Measurements from ENCODE around the gene ASF1A.
"Not testable (repeated sequence)": the region's sequence is repeated elsewhere in the genome, so short reads cannot be mapped to it uniquely, and the experiment has no call there.

The ASF1A gene

GRCh38 chr6:118893807-118894424 lies at the start of gene ASF1A:
ASF1A (plus strand) TSS chr6:118894152; CDS start chr6:118894414, 262 bp downstream.
- DNase-seq (ENCODE audit: extremely low read depth in 1 of 2, low read depth in 1 of 2) = peak; percentile 90 to 93

- DNase-seq (ENCODE audit: extremely low read depth in 1 of 2, low read depth in 1 of 2) = no peak
Measured at GRCh38 chr6:118844915-118845314, 49.0 kb upstream of the ASF1A start.

DNA sequence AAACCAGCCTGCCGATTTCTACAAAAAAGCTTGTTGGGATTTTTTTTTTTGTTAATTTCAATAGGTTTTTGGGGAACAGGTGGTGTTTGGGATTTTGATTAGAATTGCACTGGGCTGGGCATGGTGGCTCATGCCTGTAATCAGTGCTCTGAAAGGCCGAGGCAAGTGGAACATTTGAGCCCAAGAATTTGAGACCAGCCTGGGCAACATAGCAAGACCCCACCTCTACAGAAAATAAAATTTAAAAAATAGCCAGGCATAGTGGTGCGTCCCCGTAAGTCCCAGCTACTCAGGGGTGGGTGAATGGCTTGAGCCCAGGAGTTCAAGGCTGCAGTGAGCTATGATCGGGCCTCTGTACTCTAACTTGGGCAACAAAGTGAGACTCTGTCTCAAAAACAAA lies 40.5 kb upstream of the ASF1A start:
- DNase-seq (ENCODE audit: extremely low read depth in 1 of 2, low read depth in 1 of 2) = no peak

GRCh38 chr6:118856301-118856700 lies 37.7 kb upstream of the ASF1A start:
- DNase-seq (ENCODE audit: extremely low read depth in 1 of 2, low read depth in 1 of 2) = no peak

- DNase-seq (ENCODE audit: extremely low read depth in 1 of 2, low read depth in 1 of 2) = no peak
Measured at GRCh38 chr6:118859517-118860064, 34.4 kb upstream of the ASF1A start.

GRCh38 chr6:118860363-118860762 lies 33.6 kb upstream of the ASF1A start:
- DNase-seq (ENCODE audit: extremely low read depth in 1 of 2, low read depth in 1 of 2) = no peak

GRCh38 chr6:118860880-118861279 lies 33.1 kb upstream of the ASF1A start:
- no peak for DNase-seq (ENCODE audit: extremely low read depth in 1 of 2, low read depth in 1 of 2)

DNA sequence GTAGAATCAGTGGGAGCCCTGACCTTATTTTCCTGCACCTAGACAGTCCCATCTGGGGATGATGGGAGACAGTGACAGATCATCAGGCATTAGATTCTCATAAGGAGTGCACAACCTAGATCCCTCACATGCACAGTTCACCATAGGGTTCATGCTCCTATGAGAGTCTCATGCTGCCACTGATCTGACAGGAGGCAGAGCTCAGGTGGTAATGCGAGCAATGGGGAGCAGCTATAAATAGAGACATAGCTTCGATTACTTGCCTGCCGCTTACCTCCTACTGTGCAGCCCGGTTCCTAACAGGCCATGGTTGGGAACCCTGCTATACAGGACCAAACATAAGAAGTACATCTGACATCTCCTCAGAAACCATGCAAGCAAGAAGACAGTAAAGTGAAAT lies 31.5 kb upstream of the ASF1A start:
- DNase-seq (ENCODE audit: extremely low read depth in 1 of 2, low read depth in 1 of 2) = no peak

DNA sequence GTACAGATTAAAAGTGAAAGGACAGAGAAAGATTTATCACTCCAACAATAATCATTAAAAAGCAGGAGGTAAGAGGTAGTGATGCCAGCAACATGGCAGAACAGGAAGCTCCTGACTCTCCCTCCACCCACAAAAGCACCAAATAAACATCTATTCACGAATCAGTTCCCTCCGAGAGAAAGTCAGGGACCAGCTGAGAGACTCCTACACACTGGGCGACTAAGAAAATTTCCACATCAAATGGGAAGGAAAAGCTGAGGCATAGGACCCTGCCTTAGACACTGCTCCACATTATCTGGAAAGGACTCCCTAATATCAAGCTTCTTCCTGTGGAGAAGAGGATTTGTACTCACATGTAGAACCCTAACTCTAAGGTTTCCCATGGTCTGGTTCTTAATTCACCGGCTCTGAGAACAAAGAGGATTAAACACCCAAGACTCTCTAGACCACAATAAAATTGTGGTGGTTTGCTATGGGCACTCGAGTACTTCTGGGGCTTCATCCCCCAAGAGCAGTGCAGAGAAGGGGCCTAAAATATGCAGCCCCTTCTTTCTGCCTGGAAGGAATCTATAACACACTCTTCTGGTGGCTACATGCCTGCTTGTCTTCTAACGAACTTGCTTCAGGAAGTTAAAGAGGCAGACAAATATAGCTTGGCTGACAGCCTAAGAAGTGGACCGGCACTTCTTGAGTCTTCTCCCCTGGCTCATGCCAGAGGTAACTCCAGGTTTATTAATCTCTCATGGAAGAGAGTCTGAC lies 29.4 kb upstream of the ASF1A start:
- no peak for DNase-seq (ENCODE audit: extremely low read depth in 1 of 2, low read depth in 1 of 2)

DNA sequence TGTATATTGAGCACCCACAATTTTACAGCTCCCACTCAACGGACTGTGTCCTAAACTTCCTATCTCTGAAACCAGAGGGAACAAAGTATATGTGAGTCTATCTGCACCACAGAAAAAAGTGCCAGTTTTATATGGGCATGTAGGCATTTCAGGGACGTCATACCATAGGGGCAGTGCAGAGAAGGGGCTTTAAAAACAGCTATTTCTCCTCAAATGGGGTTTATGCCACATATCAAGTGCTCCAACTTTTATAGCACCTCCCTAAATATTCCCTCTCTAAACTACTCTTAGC lies 28.9 kb upstream of the ASF1A start:
- DNase-seq (ENCODE audit: extremely low read depth in 1 of 2, low read depth in 1 of 2) = no peak

DNA sequence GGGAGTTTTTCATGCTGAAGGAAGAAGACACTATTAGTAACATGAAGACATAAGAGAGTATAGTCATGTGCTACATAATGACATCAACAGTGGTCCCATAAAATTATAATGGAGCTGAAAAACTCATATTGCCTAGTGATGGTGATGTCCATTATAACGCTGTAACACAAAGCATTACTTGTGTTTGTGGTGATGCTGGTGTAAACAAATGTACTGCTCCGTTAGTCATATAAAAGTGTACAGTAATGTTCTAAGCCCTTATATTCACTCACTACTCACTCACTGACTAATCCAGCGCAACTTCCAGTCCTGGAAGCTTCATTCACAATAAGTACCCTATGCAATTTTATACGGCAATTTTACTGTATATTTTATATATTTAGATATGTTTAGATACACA lies 26.8 kb upstream of the ASF1A start:
- no peak for DNase-seq (ENCODE audit: extremely low read depth in 1 of 2, low read depth in 1 of 2)

DNA sequence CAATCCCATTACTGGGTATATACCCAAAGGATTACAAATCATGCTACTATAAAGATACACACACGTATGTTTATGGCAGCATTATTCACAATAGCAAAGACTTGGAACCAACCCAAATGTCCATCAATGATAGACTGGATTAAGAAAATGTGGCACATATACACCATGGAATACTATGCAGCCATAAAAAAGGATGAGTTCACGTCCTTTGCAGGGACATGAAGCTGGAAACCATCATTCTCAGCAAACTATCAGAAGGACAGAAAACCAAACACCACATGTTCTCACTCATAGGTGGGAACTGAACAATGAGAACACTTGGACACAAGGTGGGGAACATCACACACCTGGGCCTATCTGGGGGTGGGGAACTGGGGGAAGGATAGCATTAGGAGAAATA lies 25.1 kb upstream of the ASF1A start:
- not testable (repeated sequence) for DNase-seq (ENCODE audit: extremely low read depth in 1 of 2, low read depth in 1 of 2)

DNA sequence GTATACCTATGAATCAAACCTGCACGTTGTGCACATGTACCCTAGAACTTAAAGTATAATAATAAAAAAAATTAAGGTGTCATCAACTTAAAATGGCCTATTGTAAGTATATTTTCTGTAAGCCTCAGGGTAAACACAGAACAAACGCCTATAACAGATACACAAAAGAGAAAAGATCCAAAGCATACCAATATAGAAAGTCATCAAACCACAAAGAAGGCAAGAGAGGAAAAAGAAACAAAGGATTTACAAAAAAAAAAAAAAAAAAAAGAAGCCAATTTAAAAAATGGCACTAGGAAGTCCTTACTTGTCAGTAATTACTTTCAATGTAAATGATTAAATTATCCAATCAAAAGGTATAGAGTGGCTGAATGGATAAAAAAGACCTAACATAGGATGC lies 24.6 kb upstream of the ASF1A start:
- DNase-seq (ENCODE audit: extremely low read depth in 1 of 2, low read depth in 1 of 2) = no peak

DNA sequence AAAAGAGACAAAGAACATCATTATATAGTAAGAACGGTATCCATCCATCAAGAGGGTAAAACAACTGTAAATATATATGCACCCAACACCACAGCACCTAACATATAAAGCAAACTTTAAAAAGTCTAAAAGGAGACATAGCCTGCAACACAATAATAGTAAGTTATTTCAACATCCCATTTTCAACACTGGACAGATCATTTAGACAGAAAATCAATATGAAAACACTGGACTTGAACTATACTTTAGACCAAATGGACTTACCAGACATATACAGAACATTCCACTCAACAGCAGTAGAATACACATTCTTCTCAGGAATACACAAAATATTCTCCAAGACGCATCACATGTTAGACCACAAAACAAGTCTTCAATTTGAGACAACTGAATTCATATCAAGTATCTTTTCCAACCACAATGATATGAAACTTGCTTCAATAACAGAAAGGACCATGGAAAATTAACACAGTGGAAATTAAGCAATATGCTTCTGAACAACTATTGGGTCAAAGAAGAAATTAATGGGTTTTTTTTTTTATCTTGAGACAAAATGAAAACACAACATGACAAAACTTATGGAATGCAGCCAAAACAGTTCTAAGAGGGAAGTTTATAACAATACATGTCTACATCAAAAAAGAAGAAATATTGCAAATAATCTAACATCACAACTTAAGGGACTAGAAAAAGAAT lies 23.9 kb upstream of the ASF1A start:
- no peak for DNase-seq (ENCODE audit: extremely low read depth in 1 of 2, low read depth in 1 of 2)

DNA sequence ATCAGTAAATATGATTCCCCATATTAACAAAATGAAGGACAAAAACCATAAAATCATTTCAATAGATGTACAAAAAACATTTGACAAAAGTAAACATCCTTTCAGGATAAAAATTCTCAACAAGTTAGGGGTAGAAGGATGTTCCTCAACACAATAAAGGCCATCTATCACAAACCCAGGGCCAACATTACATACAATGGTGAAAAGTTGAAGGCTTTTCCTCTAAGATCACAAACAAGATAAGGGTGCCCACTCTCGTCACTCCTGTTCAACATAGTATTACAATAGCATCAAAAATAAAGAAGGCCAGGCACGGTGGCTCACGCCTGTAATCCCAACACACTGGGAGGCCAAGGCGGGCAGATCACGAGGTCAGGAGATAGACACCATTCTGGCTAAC lies 22.6 kb upstream of the ASF1A start:
- DNase-seq (ENCODE audit: extremely low read depth in 1 of 2, low read depth in 1 of 2) = no peak

DNA sequence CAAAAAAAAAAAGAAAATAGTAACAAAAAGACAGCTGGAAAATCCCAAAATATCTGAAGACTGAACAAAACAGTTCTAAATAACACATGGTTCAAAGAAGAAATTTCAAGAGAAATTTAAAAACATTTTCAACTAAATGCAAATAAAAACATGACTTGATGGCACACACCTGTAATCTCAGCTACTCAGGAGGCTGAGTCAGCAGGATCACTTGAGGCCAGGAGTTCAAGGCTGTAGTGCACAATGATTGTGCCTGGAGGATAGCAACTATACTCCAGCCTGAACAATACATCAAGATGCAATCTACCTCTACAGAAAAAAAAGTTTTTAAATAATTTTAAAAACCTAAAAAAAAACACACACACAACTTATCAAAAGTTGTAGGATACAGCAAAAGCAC lies 21.6 kb upstream of the ASF1A start:
- no peak for DNase-seq (ENCODE audit: extremely low read depth in 1 of 2, low read depth in 1 of 2)

- no peak for DNase-seq (ENCODE audit: extremely low read depth in 1 of 2, low read depth in 1 of 2)
Measured at GRCh38 chr6:118872726-118873125, 21.2 kb upstream of the ASF1A start.

- no peak for DNase-seq (ENCODE audit: extremely low read depth in 1 of 2, low read depth in 1 of 2)
Measured at GRCh38 chr6:118873239-118873638, 20.7 kb upstream of the ASF1A start.

DNA sequence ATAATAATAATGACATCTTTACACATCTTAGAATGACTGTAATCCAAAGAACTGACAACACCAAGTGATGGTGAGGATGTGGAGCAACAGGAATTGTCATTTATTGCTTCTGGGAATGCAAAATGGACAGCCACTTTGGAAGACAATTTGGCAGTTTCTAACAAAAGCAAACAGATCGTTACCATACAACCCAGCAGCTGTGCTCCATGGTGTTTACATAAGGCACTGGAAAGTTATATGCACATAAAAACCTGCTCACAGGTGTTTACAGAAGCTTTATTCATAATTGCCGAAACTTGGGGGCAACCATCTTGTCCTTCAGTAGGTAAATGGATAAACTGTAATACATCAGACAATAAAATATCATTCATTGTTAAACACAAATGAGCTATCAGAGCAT lies 18.3 kb upstream of the ASF1A start:
- no peak for DNase-seq (ENCODE audit: extremely low read depth in 1 of 2, low read depth in 1 of 2)

GRCh38 chr6:118876198-118876597 lies 17.8 kb upstream of the ASF1A start:
- DNase-seq (ENCODE audit: extremely low read depth in 1 of 2, low read depth in 1 of 2) = no peak

DNA sequence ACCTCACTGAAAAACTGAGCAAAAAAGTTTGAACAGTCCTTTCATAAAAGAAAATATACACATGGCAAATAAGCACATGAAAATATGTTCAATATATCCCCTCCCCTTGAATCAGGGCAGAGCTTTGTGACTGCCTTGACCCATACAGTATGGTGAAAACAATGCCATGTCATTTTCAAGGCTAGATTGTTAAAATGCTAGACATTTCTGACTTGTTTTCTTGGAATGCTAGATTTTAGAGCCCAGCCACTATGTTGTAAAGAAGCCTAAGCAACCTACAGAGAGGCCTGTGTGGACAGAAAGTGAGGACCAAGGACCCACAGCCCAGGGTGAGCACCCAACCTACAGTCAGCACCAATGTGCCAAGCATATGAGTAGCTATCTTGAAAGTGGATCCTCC lies 17.1 kb upstream of the ASF1A start:
- DNase-seq (ENCODE audit: extremely low read depth in 1 of 2, low read depth in 1 of 2) = no peak

- no peak for DNase-seq (ENCODE audit: extremely low read depth in 1 of 2, low read depth in 1 of 2)
Measured at GRCh38 chr6:118877806-118878205, 16.1 kb upstream of the ASF1A start.
